K562 (cell line): ENCODE measurements around the gene ROR2. TPM values are rescaled to one million over a fixed set of nuclear protein-coding genes. Genes with fewer than 3 reads are reported as not detected.

Experiments
- ATAC-seq: fragments of 200-7000 bp; cut with Tn5 transposase; 3 replicates; pipeline ENCODE4 v1.9.1; 2020; ENCODE audit warnings: moderate library complexity
- BruUV-seq: library from RNA; stranded (reverse); fragments of 400-500 nt; replicated peaks from 2 replicates; lab custom pipeline; 2021; lab: Mats Ljungman, UMichigan
- CTCF ChIA-PET: fragments of 300-600 bp; formaldehyde crosslinking; extraction: SDS; loops from one replicate; lab custom pipeline; 2021; ENCODE audit warnings: low intra/inter-chr PET ratio; lab: Yijun Ruan, JAX
- POLR2A ChIA-PET: fragments of 300-600, 350-650 bp; sonication (Branson Sonifier 250); formaldehyde crosslinking; extraction: SDS; loops from one replicate; lab custom pipeline; 2021; ENCODE audit warnings: antibody characterized with exemption, inconsistent platforms; lab: Yijun Ruan, JAX
- DNase-seq, 4 experiments: peaks; one replicate each; pipeline versions ENCODE4 v3.0.0 to v3.0.0-alpha.2; 2011 to 2018; ENCODE audit warnings: low spot score in 3 of 4, mixed read lengths in 3 of 4; ENCODE audit errors: extremely low read depth in 1 of 4
- FAIRE-seq: peaks from 2 replicates; lab custom pipeline; 2011; peaks lifted over from hg19 to GRCh38; lab: Jason Lieb, UNC
- H2AFZ ChIP-seq: 2 replicates; pipeline ENCODE4 v1.6.0; 2011; ENCODE audit warnings: low read depth, low read length, control low read depth, inconsistent platforms
- H3K27ac ChIP-seq: fragments of 200-600 bp; 3 replicates; pipeline ENCODE4 v1.8.0; 2011; ENCODE audit warnings: low read depth, mild to moderate bottlenecking, control low read depth, inconsistent platforms, low read length, moderate library complexity, mixed read lengths; ENCODE audit errors: extremely low read depth
- H3K27me3 ChIP-seq, 2 experiments: fragments of 300-600 bp in 1 of 2; 2 replicates in 1 of 2; 3 replicates in 1 of 2; pipeline versions ENCODE4 v1.6.0 to v1.8.0; 2011; ENCODE audit warnings: inconsistent platforms in 2 of 2, low read length in 2 of 2, mild to moderate bottlenecking in 1 of 2, mixed read lengths in 1 of 2, moderate library complexity in 1 of 2; ENCODE audit not compliant: control insufficient read depth in 2 of 2, insufficient read depth in 2 of 2
- H3K36me3 ChIP-seq: fragments of 300-600 bp; 3 replicates; pipeline ENCODE4 v1.8.0; 2011; ENCODE audit warnings: mild to moderate bottlenecking, low read length, inconsistent platforms; ENCODE audit not compliant: control insufficient read depth, insufficient read depth
- H3K4me1 ChIP-seq, 2 experiments: fragments of 200-600 bp in 1 of 2; replicated peaks in 1 of 2; 2 replicates in 1 of 2; 3 replicates in 1 of 2; pipeline versions ENCODE4 v1.5.1 to v1.8.0; 2011; ENCODE audit warnings: inconsistent platforms in 2 of 2, low read length in 2 of 2, mild to moderate bottlenecking in 1 of 2, mixed read lengths in 1 of 2, moderate library complexity in 1 of 2; ENCODE audit not compliant: control insufficient read depth in 2 of 2, insufficient read depth in 2 of 2
- H3K4me2 ChIP-seq: 2 replicates; pipeline ENCODE4 v1.6.1; 2011; ENCODE audit warnings: low read length, control low read depth, inconsistent platforms, mixed read lengths; ENCODE audit not compliant: insufficient read depth
- H3K4me3 ChIP-seq: fragments of 200-600 bp; sonication (generic), shearing (Covaris generic); 2 replicates; pipeline ENCODE4 v1.5.1; 2016; ENCODE audit warnings: control low read depth, inconsistent platforms
- H3K79me2 ChIP-seq: fragments of 200-600 bp; 3 replicates; pipeline ENCODE4 v1.8.0; 2011; ENCODE audit warnings: low read length, inconsistent platforms; ENCODE audit not compliant: control insufficient read depth, insufficient read depth
- H3K9ac ChIP-seq, 2 experiments: 2 replicates each; pipeline versions ENCODE4 v1.6.0 to v1.6.1; 2011; ENCODE audit warnings: low read depth in 2 of 2, low read length in 2 of 2, control low read depth in 1 of 2, inconsistent platforms in 1 of 2, mild to moderate bottlenecking in 1 of 2, mixed read lengths in 1 of 2; ENCODE audit not compliant: insufficient read depth in 1 of 2
- H3K9me1 ChIP-seq: one replicate; pipeline ENCODE4 v1.6.0; 2011; ENCODE audit warnings: inconsistent platforms, mild to moderate bottlenecking, low read length, moderate library complexity; ENCODE audit not compliant: control insufficient read depth, insufficient read depth
- H3K9me3 ChIP-seq: replicated peaks from 2 replicates; pipeline ENCODE4 v1.5.1; 2011; ENCODE audit warnings: low read depth, low read length, inconsistent platforms; ENCODE audit not compliant: control insufficient read depth, insufficient read depth
- H4K20me1 ChIP-seq: replicated peaks from 2 replicates; pipeline ENCODE4 v1.6.1; 2011; ENCODE audit warnings: low read length, inconsistent platforms, mixed read lengths; ENCODE audit not compliant: control insufficient read depth, insufficient read depth
- CREBBP ChIP-seq: IDR thresholded peaks from one replicate; pipeline ENCODE4 v1.6.1; 2012; ENCODE audit warnings: low read depth, mild to moderate bottlenecking, control low read depth, inconsistent platforms, low read length
- GATAD2A ChIP-seq: fragments of 450-650 bp; IDR thresholded peaks from 2 replicates; pipeline ENCODE4 v1.6.1; 2017
- HLTF ChIP-seq: fragments of 450-650 bp; IDR thresholded peaks from 2 replicates; pipeline ENCODE4 v1.6.1; 2016
- MYC ChIP-seq, 2 experiments: fragments of 250-450 bp in 1 of 2; sonication (Bioruptor Pico) in 1 of 2; IDR thresholded peaks; 2 replicates each; pipeline versions ENCODE4 v1.5.1 to v1.6.1; 2012 to 2021; ENCODE audit warnings: low read depth in 2 of 2, borderline replicate concordance in 1 of 2, improper control_type of control experiment in 1 of 2, low read length in 1 of 2, mild to moderate bottlenecking in 1 of 2, moderate library complexity in 1 of 2
- POLR2B ChIP-seq: fragments of 450-650 bp; IDR thresholded peaks from 2 replicates; pipeline ENCODE4 v1.6.1; 2018; ENCODE audit warnings: low read depth; ENCODE audit not compliant: partially characterized antibody
- POLR3A ChIP-seq: IDR thresholded peaks from 2 replicates; pipeline ENCODE4 v1.6.1; 2011; ENCODE audit warnings: borderline replicate concordance, mild to moderate bottlenecking, moderate library complexity; ENCODE audit not compliant: insufficient read length, insufficient read depth; ENCODE audit errors: extremely low read depth
- POU5F1 ChIP-seq: fragments of 150-350 bp; IDR thresholded peaks from 2 replicates; pipeline ENCODE4 v1.6.1; 2014; ENCODE audit warnings: borderline replicate concordance, low read length, low read depth, mild to moderate bottlenecking; ENCODE audit not compliant: partially characterized antibody
- PTRF ChIP-seq: fragments of 450-650 bp; IDR thresholded peaks from 2 replicates; pipeline ENCODE4 v1.6.1; 2016; ENCODE audit warnings: mild to moderate bottlenecking, missing genetic modification characterization, missing compliant biosample characterization
- RBBP5 ChIP-seq: fragments of 200-600 bp; sonication (generic); IDR thresholded peaks from 2 replicates; pipeline ENCODE4 v1.6.1; 2012; ENCODE audit warnings: borderline replicate concordance, mild to moderate bottlenecking, low read length, control low read depth, inconsistent platforms; ENCODE audit not compliant: insufficient read depth, poor library complexity, severe bottlenecking
- ZNF12 ChIP-seq: sonication (generic); formaldehyde crosslinking; IDR thresholded peaks from 2 replicates; pipeline ENCODE4 v1.4.0; 2020; ENCODE audit warnings: mild to moderate bottlenecking, missing genetic modification reagents
- ZNF77 ChIP-seq: fragments of 250-450 bp; sonication (Bioruptor Pico); IDR thresholded peaks from 2 replicates; pipeline ENCODE4 v1.5.0; 2020
- ZNF79 ChIP-seq: fragments of 250-450 bp; sonication (Bioruptor Pico); IDR thresholded peaks from 2 replicates; pipeline ENCODE4 v1.4.0; 2020; ENCODE audit warnings: low read depth, mild to moderate bottlenecking, moderate library complexity
- WGBS: fragments of 100-300 bp; shearing (Covaris generic); methylation state at CpG from one replicate; pipeline ENCODE4 v1.1.6; 2016; ENCODE audit warnings: low coverage, mixed read lengths; ENCODE audit not compliant: insufficient coverage; ENCODE audit errors: missing lambda C conversion rate; 5-methylcytosine and 5-hydroxymethylcytosine counted together
- in situ Hi-C: fragments of 300-500 bp; cut with MboI; formaldehyde crosslinking; loops from 4 replicates; pipeline ENCODE4 v1.15.0; 2018; ENCODE audit warnings: inconsistent platforms, mixed read lengths
- intact Hi-C: fragments of 100-400 bp; cut with micrococcal nuclease; formaldehyde crosslinking; loops from 2 replicates; pipeline ENCODE4 v1.14.2; 2022
- polyA plus RNA-seq, 8 experiments: library from polyadenylated mRNA; depleted of rRNA in 4 of 8; stranded (reverse) in 5 of 8; unstranded in 3 of 8; fragments of >200 nt; fragmentation: Nextera tagmentation in 2 of 8; fragmentation: Illumina TruSeq in 1 of 8; extraction: Ambion mirVana in 2 of 8; extraction: Trizol in 1 of 8; gene quantifications; 2 replicates each; pipeline versions ENCODE4 v1.2.1 to v1.2.3, GENCODE V29; 2011 to 2014; ENCODE audit warnings: inconsistent platforms in 1 of 8, missing spikeins in 1 of 8
- total RNA-seq, 7 experiments: library from RNA; depleted of rRNA in 6 of 7; stranded (reverse); fragments of >200 nt in 6 of 7; fragmentation: Illumina TruSeq in 2 of 7; extraction: Trizol in 2 of 7; gene quantifications; 2 replicates each; pipeline versions ENCODE4 v1.2.1 to v1.2.3, GENCODE V29; 2011 to 2021; ENCODE audit warnings: low replicate concordance in 1 of 7

The ROR2 gene
- total and polyA plus RNA-seq, 9 of the 15 experiments (the other 6 are each of a cell fraction or from before 2014, with no cell fraction given), result 5.6 to 33.8 (median 15.3) TPM

- intact Hi-C loops, result loop anchor here (1.0 kb wide), 1 partner anchor 25 kb away; no protein-coding TSS in a partner anchor
- Histone ChIP-seq H3K9me3 (peaks cover 4% of the 10 kb centered on the region; the same call in 1 of the 2 replicates), H3K9ac (no peak overlapping the region), H3K79me2 (peaks cover 13% of the 10 kb centered on the region), H3K4me1 (peaks cover 2 to 20% of the 10 kb centered on the region in 2 experiments; a peak in 3 of 5 replicates), H2AFZ (peak overlapping the region; percentile 41; the same call in 1 of the 2 replicates), H4K20me1 (no peaks in the 10 kb centered on the region), H3K27me3 (no peaks in the 10 kb centered on the region), H3K27ac (no peak overlapping the region), H3K9me1 (no peaks in the 10 kb centered on the region), H3K4me3 (no peak overlapping the region), H3K4me2 (no peak overlapping the region), H3K36me3 (no peaks in the 10 kb centered on the region)
- TF ChIP-seq ZNF77 (CRISPR knock-in tag) (no peak), POLR3A (no peak), ZNF12 (no peak), POLR2B (no peak), CREBBP (no peak), HLTF (no peak), GATAD2A (no peak), PTRF (no peak), ZNF79 (CRISPR knock-in tag) (no peak), MYC (IDR thresholded peaks at IDR 0.05; ENCODE audit: low read depth, low read length) (no peak), MYC (CRISPR knock-in tag; IDR thresholded peaks at IDR 0.05; ENCODE audit: borderline replicate concordance, low read depth) (no peak), POU5F1 (no peak), RBBP5 (no peak)
- POLR2A ChIA-PET, result no interaction called here
- CTCF ChIA-PET, result no interaction called here
- FAIRE-seq (peak; percentile 44), DNase-seq (no peak), ATAC-seq (no peak)
- in situ Hi-C loops, result loop anchor here (10.0 kb wide), 1 partner anchor 189 kb away; no protein-coding TSS in a partner anchor
- WGBS, result 58% methylated on average over 6 of the region's 6 CpGs
- no TSS peak for BruUV-seq
These were observed 3.7 kb upstream of the ROR2 start for GRCh38 chr9:91953718-91954117.
